Activated T-helper 1 cell treated with anti-CD3 and anti-CD28 coated beads, Interleukin-12 subunit alpha, Interleukin-12 subunit beta, Interleukin-2, Interleukin-4 antibody, amounts not matched to agents 30 ng/mL and 10 ng/mL and 1 ng/mL, durations not matched to agents 14 hours and 24 hours and 36 hours (primary cell): ENCODE data around the gene CEP170B. TPM values are rescaled to one million over a fixed set of nuclear protein-coding genes. Genes with fewer than 3 reads are reported as not detected.
"Not testable (repeated sequence)": the region's sequence is repeated elsewhere in the genome, so short reads cannot be mapped to it uniquely, and the experiment has no call there.

Experiments
- DNase-seq: peaks from one replicate; pipeline ENCODE4 v3.0.0; 2021; ENCODE audit warnings: low spot score
- H3K27ac Mint-ChIP-seq: one replicate; pipeline ENCODE4 v1.8.0; 2021; ENCODE audit warnings: mild to moderate bottlenecking, mixed read lengths
- H3K27me3 Mint-ChIP-seq: one replicate; pipeline ENCODE4 v1.8.0; 2022; ENCODE audit warnings: mild to moderate bottlenecking, moderate library complexity, mixed read lengths; ENCODE audit not compliant: insufficient read depth
- H3K36me3 Mint-ChIP-seq: one replicate; pipeline ENCODE4 v1.8.0; 2021; ENCODE audit warnings: low read depth, mixed read lengths
- H3K4me1 Mint-ChIP-seq: one replicate; pipeline ENCODE4 v1.8.0; 2021; ENCODE audit warnings: low read depth, mixed read lengths
- H3K4me3 Mint-ChIP-seq: one replicate; pipeline ENCODE4 v1.8.0; 2021; ENCODE audit warnings: mild to moderate bottlenecking, moderate library complexity, mixed read lengths
- H3K9me3 Mint-ChIP-seq: one replicate; pipeline ENCODE4 v1.8.0; 2021; ENCODE audit warnings: mixed read lengths
- intact Hi-C: fragments of 100-400 bp; cut with micrococcal nuclease; formaldehyde crosslinking; loops from one replicate; pipeline ENCODE4 v1.15.1; 2024
- total RNA-seq: library from RNA; stranded (reverse); gene quantifications from 2 replicates; pipeline ENCODE4 v1.2.3, GENCODE V29; 2022

Gene CEP170B
- total RNA-seq, 1 donor from 2014 or later = 9.8 TPM

GRCh38 chr14:104855532-104856090 lies 9.5 kb upstream of the CEP170B start:
- Mint-ChIP-seq H3K27me3 (peaks cover 7% of the 10 kb centered on the region), H3K4me3 (no peak overlapping the region), H3K27ac (no peak overlapping the region), H3K4me1 (no peaks in the 10 kb centered on the region), H3K36me3 (no peaks in the 10 kb centered on the region), H3K9me3 (no peaks in the 10 kb centered on the region)
- DNase-seq = no peak
- intact Hi-C loops = no loop called here

GRCh38 chr14:104856157-104856868 lies 8.8 kb upstream of the CEP170B start:
- H3K4me1 Mint-ChIP-seq = no peaks in the 10 kb centered on the region
- no peak overlapping the region for H3K4me3 Mint-ChIP-seq
- intact Hi-C loops = no loop called here
- H3K9me3 Mint-ChIP-seq = no peaks in the 10 kb centered on the region
- H3K27me3 Mint-ChIP-seq = peaks cover 7% of the 10 kb centered on the region
- no peak overlapping the region for H3K27ac Mint-ChIP-seq
- DNase-seq = no peak
- H3K36me3 Mint-ChIP-seq = no peaks in the 10 kb centered on the region

GRCh38 chr14:104856869-104857860 lies 7.9 kb upstream of the CEP170B start:
- Mint-ChIP-seq H3K4me3 (no peak overlapping the region), H3K36me3 (no peaks in the 10 kb centered on the region), H3K27me3 (peaks cover 7% of the 10 kb centered on the region), H3K4me1 (no peaks in the 10 kb centered on the region), H3K27ac (no peak overlapping the region), H3K9me3 (no peaks in the 10 kb centered on the region)
- no peak for DNase-seq
- intact Hi-C loops = no loop called here

DNA sequence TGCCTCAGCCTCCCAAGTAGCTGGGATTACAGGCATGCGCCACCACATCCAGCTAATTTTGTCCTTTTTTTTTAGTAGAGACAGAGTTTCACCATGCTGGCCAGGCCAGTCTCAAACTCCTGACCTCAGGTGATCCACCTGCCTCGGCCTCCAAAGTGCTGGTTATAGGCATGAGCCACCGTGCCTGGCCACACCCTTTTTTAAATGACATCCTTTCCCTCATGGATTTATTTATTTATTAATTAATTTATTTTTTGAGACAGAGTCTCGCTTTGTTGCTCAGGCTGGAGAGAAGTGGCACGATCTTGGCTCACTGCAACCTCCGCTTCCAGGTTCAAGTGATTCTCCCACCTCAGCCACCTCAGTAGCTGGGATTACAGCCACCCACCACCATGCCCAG lies 7.1 kb upstream of the CEP170B start:
- not testable (repeated sequence) for H3K27ac Mint-ChIP-seq, H3K4me3 Mint-ChIP-seq, DNase-seq

GRCh38 chr14:104858811-104859426 lies 6.1 kb upstream of the CEP170B start:
- Mint-ChIP-seq H3K27me3 (peaks cover 1% of the 10 kb centered on the region), H3K36me3 (no peaks in the 10 kb centered on the region), H3K4me1 (no peaks in the 10 kb centered on the region), H3K9me3 (no peaks in the 10 kb centered on the region), H3K27ac (no peak overlapping the region), H3K4me3 (no peak overlapping the region)
- intact Hi-C loops = no loop called here
- no peak for DNase-seq

More for the DNA sequence above, 7.1 kb upstream of the CEP170B start:
- H3K27me3 Mint-ChIP-seq, intact Hi-C loops, H3K9me3 Mint-ChIP-seq, H3K36me3 Mint-ChIP-seq, H3K4me1 Mint-ChIP-seq: not testable (repeated sequence)

DNA sequence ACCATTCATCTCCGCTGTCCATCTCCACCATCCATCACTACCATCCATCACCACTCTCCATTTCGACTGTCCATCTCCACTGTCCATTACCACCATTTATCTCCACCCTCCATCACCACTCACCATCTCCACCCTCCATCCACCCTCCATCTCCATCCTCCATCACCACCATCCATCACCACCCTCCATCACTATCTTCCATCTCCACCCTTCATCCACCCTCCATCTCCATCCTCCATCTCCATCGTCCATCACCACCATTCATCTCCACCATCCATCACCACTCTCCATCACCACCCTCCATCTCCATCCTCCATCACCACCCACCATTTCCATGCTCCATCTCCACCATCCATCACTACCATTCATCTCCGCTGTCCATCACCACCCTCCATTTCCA lies 5.2 kb upstream of the CEP170B start:
- H3K4me1 Mint-ChIP-seq = no peaks in the 10 kb centered on the region
- H3K36me3 Mint-ChIP-seq = no peaks in the 10 kb centered on the region
- intact Hi-C loops = no loop called here
- no peak overlapping the region for H3K4me3 Mint-ChIP-seq
- no peak overlapping the region for H3K27ac Mint-ChIP-seq
- DNase-seq = no peak
- peaks cover 4% of the 10 kb centered on the region for H3K27me3 Mint-ChIP-seq
- H3K9me3 Mint-ChIP-seq = no peaks in the 10 kb centered on the region

DNA sequence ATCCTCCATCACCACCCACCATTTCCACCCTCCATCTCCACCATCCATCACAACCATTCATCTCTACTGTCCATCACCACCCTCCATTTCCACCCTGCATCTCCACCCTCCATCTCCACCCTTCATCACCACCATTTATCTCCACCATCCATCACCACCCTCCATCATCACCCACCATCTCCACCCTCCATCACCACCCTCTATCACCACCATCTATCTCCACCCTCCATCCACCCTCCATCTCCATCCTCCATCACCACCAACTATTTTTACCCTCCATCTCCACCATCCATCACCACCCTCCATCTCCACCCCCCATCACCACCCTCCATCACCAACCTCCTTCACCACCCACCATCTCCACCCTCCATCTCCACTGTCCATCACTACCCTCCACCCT lies 4.7 kb upstream of the CEP170B start:
- Mint-ChIP-seq H3K9me3 (no peaks in the 10 kb centered on the region), H3K4me3 (no peak overlapping the region), H3K27me3 (peaks cover 4% of the 10 kb centered on the region), H3K36me3 (no peaks in the 10 kb centered on the region), H3K4me1 (no peaks in the 10 kb centered on the region), H3K27ac (no peak overlapping the region)
- no peak for DNase-seq
- intact Hi-C loops = no loop called here

DNA sequence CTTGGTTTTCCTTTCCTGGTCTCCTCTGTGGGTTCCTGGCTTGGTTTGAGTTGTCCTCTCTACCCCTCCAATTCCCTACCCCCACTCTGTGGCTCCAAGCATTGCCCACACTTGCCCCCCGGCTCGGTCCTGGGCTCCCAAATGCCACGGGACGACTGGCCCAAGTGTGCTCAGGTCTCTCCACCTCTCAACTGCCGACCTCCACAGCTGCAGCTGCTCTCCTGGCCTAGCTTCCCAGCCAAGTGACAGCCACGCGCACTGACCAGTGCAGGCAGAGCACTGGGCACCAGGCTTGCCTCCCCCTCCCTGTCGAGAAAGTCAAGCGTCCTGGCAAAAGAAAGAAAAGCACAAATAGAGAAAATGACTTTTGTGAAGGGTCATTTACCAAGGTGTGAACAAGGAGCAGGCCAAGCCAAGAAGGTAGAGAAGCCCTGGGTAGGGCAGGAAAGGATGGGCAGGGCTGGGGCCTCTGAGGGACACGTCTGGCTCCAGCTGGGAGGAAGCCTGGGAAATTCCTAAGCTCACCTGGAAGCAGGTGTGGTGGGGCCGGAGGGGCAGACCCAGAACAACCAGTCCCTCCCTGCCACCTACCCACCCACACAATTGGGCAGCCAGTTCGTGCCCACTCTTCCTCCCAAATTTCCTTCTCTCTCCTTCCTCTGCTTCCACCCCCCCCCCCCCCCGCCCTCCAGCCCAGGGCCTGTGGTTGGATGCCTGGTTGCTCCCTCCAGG lies 1.8 kb upstream of the CEP170B start:
- Mint-ChIP-seq H3K9me3 (no peaks in the 10 kb centered on the region), H3K4me1 (peaks cover 7% of the 10 kb centered on the region)

GRCh38 chr14:104863923-104864266 lies 1.2 kb upstream of the CEP170B start:
- H3K27me3 Mint-ChIP-seq = peaks cover 12% of the 10 kb centered on the region
- no peak for DNase-seq
- H3K27ac Mint-ChIP-seq = no peak overlapping the region
- H3K9me3 Mint-ChIP-seq = no peaks in the 10 kb centered on the region
- H3K36me3 Mint-ChIP-seq = no peaks in the 10 kb centered on the region
- peaks cover 7% of the 10 kb centered on the region for H3K4me1 Mint-ChIP-seq
- H3K4me3 Mint-ChIP-seq = no peak overlapping the region
- intact Hi-C loops = loop anchor here (2.0 kb wide), 1 partner anchor 37 kb away; no protein-coding TSS in a partner anchor

More for the DNA sequence above, 1.8 kb upstream of the CEP170B start:
- Mint-ChIP-seq H3K4me3 (no peak overlapping the region), H3K27me3 (peaks cover 12% of the 10 kb centered on the region), H3K27ac (no peak overlapping the region), H3K36me3 (no peaks in the 10 kb centered on the region)
- no peak for DNase-seq
- intact Hi-C loops = no loop called here

GRCh38 chr14:104864267-104865080 lies 594 bp upstream of the CEP170B start:
- no peak for DNase-seq
- H3K4me1 Mint-ChIP-seq = peaks cover 7% of the 10 kb centered on the region
- no peak overlapping the region for H3K27ac Mint-ChIP-seq
- H3K36me3 Mint-ChIP-seq = no peaks in the 10 kb centered on the region
- peaks cover 12% of the 10 kb centered on the region for H3K27me3 Mint-ChIP-seq
- H3K4me3 Mint-ChIP-seq = peak overlapping the region; percentile 56
- intact Hi-C loops = loop anchor here (1.0 to 5.0 kb wide), 3 partner anchors 12 to 97 kb away; no protein-coding TSS in a partner anchor
- no peaks in the 10 kb centered on the region for H3K9me3 Mint-ChIP-seq

GRCh38 chr14:104865631-104866441 lies 768 bp downstream of the CEP170B start:
- peaks cover 12% of the 10 kb centered on the region for H3K27me3 Mint-ChIP-seq
- no peak for DNase-seq
- intact Hi-C loops = loop anchor here (1.0 to 5.0 kb wide), 3 partner anchors 10 to 99 kb away; no protein-coding TSS in a partner anchor

More at GRCh38 chr14:104865631-104866441, 768 bp downstream of the CEP170B start:
- peaks cover 7% of the 10 kb centered on the region for H3K4me1 Mint-ChIP-seq
- H3K27ac Mint-ChIP-seq = no peak overlapping the region
- no peaks in the 10 kb centered on the region for H3K9me3 Mint-ChIP-seq
- H3K4me3 Mint-ChIP-seq = peak overlapping the region; percentile 70
- H3K36me3 Mint-ChIP-seq = no peaks in the 10 kb centered on the region
